ENCODE measurements around the gene GNA14. TPM values are rescaled to one million over a fixed set of nuclear protein-coding genes. Genes with fewer than 3 reads are reported as not detected.

The GNA14 gene
- total and polyA plus RNA-seq, 2 donors (not counting 1 experiment from before 2014, with no cell fraction given), result 0.50 to 0.52 TPM

- no peak overlapping the region for H3K9ac ChIP-seq (ENCODE audit: insufficient read depth, low read length)
- TF ChIP-seq CTCF (conservative IDR thresholded peaks at IDR 0.05 in 1 of 2, IDR thresholded peaks at IDR 0.05 in 1 of 2; ENCODE audit: low read depth in 1 of 2, low read length in 2 of 2), result no peak
- TF ChIP-seq EZH2 (IDR thresholded peaks at IDR 0.05; ENCODE audit: low read length, missing control alignments), result no peak
- DNase-seq (ENCODE audit: low read depth in 2 of 2), result no peak
- H2AFZ ChIP-seq (ENCODE audit: low read length), result no peak overlapping the region
- no peaks in the 10 kb centered on the region for H3K27me3 ChIP-seq (ENCODE audit: control insufficient read depth, insufficient read depth, low read length)
- H4K20me1 ChIP-seq (ENCODE audit: control insufficient read depth, extremely low read depth, insufficient read depth, low read length), result no peaks in the 10 kb centered on the region
- H3K9me3 ChIP-seq (ENCODE audit: control insufficient read depth, insufficient read depth, low read depth, low read length), result no peaks in the 10 kb centered on the region
- H3K36me3 ChIP-seq (ENCODE audit: control insufficient read depth, insufficient read depth, low read length), result no peaks in the 10 kb centered on the region
- no peak overlapping the region for H3K4me2 ChIP-seq (ENCODE audit: extremely low read depth, insufficient read depth, low read length)
- no peaks in the 10 kb centered on the region for H3K4me1 ChIP-seq (ENCODE audit: control insufficient read depth, extremely low read depth, insufficient read depth, low read length)
- no peak overlapping the region for H3K4me3 ChIP-seq (replicated peaks in 1 of 4; ENCODE audit: control extremely low read depth in 1 of 4, insufficient read depth in 1 of 4, low read depth in 3 of 4, low read length in 4 of 4)
- no peaks in the 10 kb centered on the region for H3K79me2 ChIP-seq (ENCODE audit: control insufficient read depth, insufficient read depth, low read length)
- no peak overlapping the region for H3K27ac ChIP-seq (ENCODE audit: insufficient read depth, low read length)
Observed at GRCh38 chr9:77680581-77680980, 32.5 kb upstream of the GNA14 start.

GRCh38 chr9:77679661-77680368, 31.7 kb upstream of the GNA14 start:
- no peaks in the 10 kb centered on the region for H3K79me2 ChIP-seq (ENCODE audit: control insufficient read depth, insufficient read depth, low read length)
- H3K27ac ChIP-seq (ENCODE audit: insufficient read depth, low read length), result no peak overlapping the region
- no peak for TF ChIP-seq CTCF (conservative IDR thresholded peaks at IDR 0.05 in 1 of 2, IDR thresholded peaks at IDR 0.05 in 1 of 2; ENCODE audit: low read depth in 1 of 2, low read length in 2 of 2)
- TF ChIP-seq EZH2 (IDR thresholded peaks at IDR 0.05; ENCODE audit: low read length, missing control alignments), result no peak
- no peaks in the 10 kb centered on the region for H4K20me1 ChIP-seq (ENCODE audit: control insufficient read depth, extremely low read depth, insufficient read depth, low read length)
- H3K4me3 ChIP-seq (replicated peaks in 1 of 4; ENCODE audit: control extremely low read depth in 1 of 4, insufficient read depth in 1 of 4, low read depth in 3 of 4, low read length in 4 of 4), result no peak overlapping the region
- no peak overlapping the region for H3K9ac ChIP-seq (ENCODE audit: insufficient read depth, low read length)
- H3K4me2 ChIP-seq (ENCODE audit: extremely low read depth, insufficient read depth, low read length), result no peak overlapping the region
- H3K27me3 ChIP-seq (ENCODE audit: control insufficient read depth, insufficient read depth, low read length), result no peaks in the 10 kb centered on the region
- H3K9me3 ChIP-seq (ENCODE audit: control insufficient read depth, insufficient read depth, low read depth, low read length), result no peaks in the 10 kb centered on the region
- DNase-seq (ENCODE audit: low read depth in 2 of 2), result no peak
- H3K4me1 ChIP-seq (ENCODE audit: control insufficient read depth, extremely low read depth, insufficient read depth, low read length), result no peaks in the 10 kb centered on the region
- no peak overlapping the region for H2AFZ ChIP-seq (ENCODE audit: low read length)
- no peaks in the 10 kb centered on the region for H3K36me3 ChIP-seq (ENCODE audit: control insufficient read depth, insufficient read depth, low read length)

GRCh38 chr9:77679088-77679487, 31.0 kb upstream of the GNA14 start:
- H3K9me3 ChIP-seq (ENCODE audit: control insufficient read depth, insufficient read depth, low read depth, low read length), result no peaks in the 10 kb centered on the region
- no peaks in the 10 kb centered on the region for H3K27me3 ChIP-seq (ENCODE audit: control insufficient read depth, insufficient read depth, low read length)
- no peaks in the 10 kb centered on the region for H3K36me3 ChIP-seq (ENCODE audit: control insufficient read depth, insufficient read depth, low read length)
- H3K4me3 ChIP-seq (replicated peaks in 1 of 4; ENCODE audit: control extremely low read depth in 1 of 4, insufficient read depth in 1 of 4, low read depth in 3 of 4, low read length in 4 of 4), result no peak overlapping the region
- no peak overlapping the region for H3K27ac ChIP-seq (ENCODE audit: insufficient read depth, low read length)
- no peaks in the 10 kb centered on the region for H4K20me1 ChIP-seq (ENCODE audit: control insufficient read depth, extremely low read depth, insufficient read depth, low read length)
- H3K9ac ChIP-seq (ENCODE audit: insufficient read depth, low read length), result no peak overlapping the region
- no peak overlapping the region for H3K4me2 ChIP-seq (ENCODE audit: extremely low read depth, insufficient read depth, low read length)
- H2AFZ ChIP-seq (ENCODE audit: low read length), result no peak overlapping the region
- peak in 1 of 2 donors; percentile 8 for DNase-seq (ENCODE audit: low read depth in 2 of 2)
- no peaks in the 10 kb centered on the region for H3K79me2 ChIP-seq (ENCODE audit: control insufficient read depth, insufficient read depth, low read length)
- TF ChIP-seq CTCF (conservative IDR thresholded peaks at IDR 0.05 in 1 of 2, IDR thresholded peaks at IDR 0.05 in 1 of 2; ENCODE audit: low read depth in 1 of 2, low read length in 2 of 2) (no peak), EZH2 (IDR thresholded peaks at IDR 0.05; ENCODE audit: low read length, missing control alignments) (no peak)
- H3K4me1 ChIP-seq (ENCODE audit: control insufficient read depth, extremely low read depth, insufficient read depth, low read length), result no peaks in the 10 kb centered on the region

All from fibroblast of lung (primary cell).